Measurements from ENCODE around the gene DCTD.

- TF ChIP-seq CTCF (conservative IDR thresholded peaks at IDR 0.05; ENCODE audit: low read length) (no peak), EZH2phosphoT487 (IDR thresholded peaks at IDR 0.05; ENCODE audit: borderline replicate concordance) (no peak)
Measured at GRCh38 chr4:182874797-182875345, 42.3 kb downstream of the DCTD start.

All from Loucy (cell line).